H1 (cell line): ENCODE measurements around the gene CPEB1. TPM values are rescaled to one million over a fixed set of nuclear protein-coding genes. Genes with fewer than 3 reads are reported as not detected.

Source experiments
- CTCF ChIA-PET: fragments of 300-600 bp; sonication (Branson Sonifier 250); formaldehyde crosslinking; loops from one replicate; lab custom pipeline; 2021; ENCODE audit not compliant: partially characterized antibody; lab: Charles Lee
- POLR2A ChIA-PET: fragments of 300-600 bp; sonication (Branson Sonifier 250); formaldehyde crosslinking; loops from one replicate; lab custom pipeline; 2021; ENCODE audit warnings: inconsistent platforms; ENCODE audit not compliant: partially characterized antibody; lab: Charles Lee
- DNase-seq, 2 experiments: peaks; one replicate each; pipeline versions ENCODE4 v3.0.0 to v3.0.0-alpha.2; 2010 to 2022; ENCODE audit warnings: low spot score in 2 of 2, low read depth in 1 of 2, mixed read lengths in 1 of 2
- FAIRE-seq: peaks from 2 replicates; lab custom pipeline; 2011; peaks lifted over from hg19 to GRCh38; lab: Jason Lieb, UNC
- H2AFZ ChIP-seq: 2 replicates; pipeline ENCODE4 v1.8.1; 2012; ENCODE audit warnings: low read length, inconsistent platforms
- H2AK5ac ChIP-seq: 2 replicates; pipeline ENCODE4 v1.6.1; 2013; ENCODE audit warnings: low read depth, low read length
- H2BK120ac ChIP-seq: replicated peaks from 2 replicates; pipeline ENCODE3; 2013; ENCODE audit warnings: low read depth, low read length, inconsistent platforms
- H2BK12ac ChIP-seq: 2 replicates; pipeline ENCODE4 v1.6.1; 2013; ENCODE audit warnings: low read depth, low read length
- H2BK15ac ChIP-seq: 2 replicates; pipeline ENCODE4 v1.6.1; 2013; ENCODE audit warnings: low read length
- H2BK20ac ChIP-seq: 2 replicates; pipeline ENCODE4 v1.6.1; 2013; ENCODE audit warnings: low read length
- H2BK5ac ChIP-seq: 2 replicates; pipeline ENCODE4 v1.6.1; 2013; ENCODE audit warnings: low read depth, low read length
- H3K14ac ChIP-seq: 2 replicates; pipeline ENCODE4 v1.6.1; 2013; ENCODE audit warnings: inconsistent platforms; ENCODE audit not compliant: insufficient read length
- H3K18ac ChIP-seq: 2 replicates; pipeline ENCODE4 v1.6.1; 2013; ENCODE audit warnings: low read length; ENCODE audit errors: extremely low read depth
- H3K23ac ChIP-seq: 2 replicates; pipeline ENCODE4 v1.6.1; 2013; ENCODE audit warnings: inconsistent platforms; ENCODE audit not compliant: insufficient read length
- H3K23me2 ChIP-seq: 2 replicates; pipeline ENCODE4 v1.6.1; 2013; ENCODE audit warnings: low read depth, low read length
- H3K27ac ChIP-seq: 2 replicates; pipeline ENCODE4 v1.6.1; 2011; ENCODE audit warnings: low read depth, low read length, inconsistent platforms
- H3K27me3 ChIP-seq, 4 experiments: replicated peaks in 1 of 4; 1 replicate in 1 of 4; 2 replicates in 3 of 4; pipeline versions ENCODE4 v1.6.1 to v1.8.1; 2011 to 2013; ENCODE audit warnings: low read length in 3 of 4, mild to moderate bottlenecking in 3 of 4, inconsistent platforms in 2 of 4, mixed read lengths in 2 of 4, moderate library complexity in 1 of 4; ENCODE audit not compliant: control insufficient read depth in 3 of 4, insufficient read depth in 3 of 4; ENCODE audit errors: extremely low read depth in 1 of 4
- H3K36me3 ChIP-seq, 4 experiments: 2 replicates each; pipeline versions ENCODE4 v1.6.1 to v1.8.1; 2011 to 2013; ENCODE audit warnings: mild to moderate bottlenecking in 4 of 4, low read length in 3 of 4, moderate library complexity in 2 of 4, control low read depth in 1 of 4, inconsistent platforms in 1 of 4; ENCODE audit not compliant: insufficient read depth in 4 of 4, control insufficient read depth in 2 of 4
- H3K4ac ChIP-seq: replicated peaks from 2 replicates; pipeline ENCODE3; 2013; ENCODE audit warnings: low read length, low read depth, mixed read lengths, inconsistent platforms; ENCODE audit not compliant: insufficient read length
- H3K4me1 ChIP-seq, 4 experiments: replicated peaks in 1 of 4; 1 replicate in 1 of 4; 2 replicates in 3 of 4; pipeline versions ENCODE4 v1.6.1 to v1.8.1; 2011 to 2013; ENCODE audit warnings: low read length in 3 of 4, inconsistent platforms in 2 of 4, mixed read lengths in 1 of 4; ENCODE audit not compliant: insufficient read depth in 4 of 4, control insufficient read depth in 3 of 4
- H3K4me2 ChIP-seq, 2 experiments: 2 replicates each; pipeline versions ENCODE4 v1.6.1 to v1.8.1; 2011 to 2013; ENCODE audit warnings: low read depth in 2 of 2, low read length in 2 of 2, control low read depth in 1 of 2, inconsistent platforms in 1 of 2, mild to moderate bottlenecking in 1 of 2; ENCODE audit not compliant: insufficient read depth in 1 of 2
- H3K4me3 ChIP-seq, 4 experiments: fragments of 200-600, 300-600 bp in 1 of 4; sonication (generic), shearing (Covaris generic), sonication (Bioruptor Twin) in 1 of 4; 2 replicates each; pipeline versions ENCODE4 v1.5.1 to v1.8.1; 2011 to 2016; ENCODE audit warnings: low read length in 4 of 4, low read depth in 3 of 4, control low read depth in 2 of 4, inconsistent platforms in 2 of 4, mild to moderate bottlenecking in 2 of 4, mixed read lengths in 1 of 4, moderate library complexity in 1 of 4; ENCODE audit not compliant: insufficient read depth in 2 of 4; ENCODE audit errors: extremely low read depth in 1 of 4
- H3K56ac ChIP-seq: replicated peaks from 2 replicates; pipeline ENCODE3; 2013; ENCODE audit warnings: low read depth, mild to moderate bottlenecking, mixed read lengths, low read length, inconsistent platforms; ENCODE audit not compliant: insufficient read length
- H3K79me1 ChIP-seq: 2 replicates; pipeline ENCODE4 v1.6.1; 2013; ENCODE audit warnings: low read depth, low read length, control low read depth
- H3K79me2 ChIP-seq, 2 experiments: 2 replicates each; pipeline versions ENCODE4 v1.6.1 to v1.8.1; 2012 to 2013; ENCODE audit warnings: low read length in 2 of 2, mild to moderate bottlenecking in 2 of 2, inconsistent platforms in 1 of 2; ENCODE audit not compliant: insufficient read depth in 2 of 2, control insufficient read depth in 1 of 2
- H3K9ac ChIP-seq, 4 experiments: replicated peaks in 1 of 4; 1 replicate in 1 of 4; 2 replicates in 3 of 4; pipeline versions ENCODE4 v1.6.1 to v1.8.1; 2011 to 2013; ENCODE audit warnings: low read depth in 3 of 4, low read length in 3 of 4, control low read depth in 2 of 4, mild to moderate bottlenecking in 2 of 4, moderate library complexity in 2 of 4, inconsistent platforms in 1 of 4; ENCODE audit errors: extremely low read depth in 1 of 4
- H3K9me3 ChIP-seq, 2 experiments: 2 replicates each; pipeline versions ENCODE4 v1.6.1 to v1.8.1; 2012 to 2013; ENCODE audit warnings: mild to moderate bottlenecking in 2 of 2, moderate library complexity in 2 of 2, control low read depth in 1 of 2, inconsistent platforms in 1 of 2, low read depth in 1 of 2, low read length in 1 of 2, mixed read lengths in 1 of 2; ENCODE audit not compliant: insufficient read depth in 2 of 2
- H4K20me1 ChIP-seq, 2 experiments: replicated peaks in 1 of 2; 2 replicates each; pipeline versions ENCODE3 to v1.8.1; 2011 to 2013; ENCODE audit warnings: inconsistent platforms in 2 of 2, low read length in 2 of 2, mild to moderate bottlenecking in 1 of 2; ENCODE audit not compliant: insufficient read depth in 2 of 2, control insufficient read depth in 1 of 2
- H4K5ac ChIP-seq: 2 replicates; pipeline ENCODE4 v1.6.1; 2013; ENCODE audit warnings: low read length, low read depth, mixed read lengths, inconsistent platforms; ENCODE audit not compliant: insufficient read length
- H4K8ac ChIP-seq: 2 replicates; pipeline ENCODE4 v1.8.0; 2013; ENCODE audit warnings: mild to moderate bottlenecking, moderate library complexity, low read length, inconsistent platforms; ENCODE audit not compliant: insufficient read depth; ENCODE audit errors: extremely low read depth
- H4K91ac ChIP-seq: replicated peaks from 2 replicates; pipeline ENCODE3; 2013; ENCODE audit warnings: low read length, mixed read lengths, inconsistent platforms; ENCODE audit not compliant: insufficient read length
- ATF3 ChIP-seq: IDR thresholded peaks from 2 replicates; pipeline ENCODE4 v1.6.1; 2011; ENCODE audit warnings: low read depth, mild to moderate bottlenecking, low read length; ENCODE audit not compliant: insufficient read depth
- CHD1 ChIP-seq: IDR thresholded peaks from 2 replicates; pipeline ENCODE4 v1.6.1; 2012; ENCODE audit warnings: low read depth, low read length, improper control_type of control experiment
- HDAC6 ChIP-seq: IDR thresholded peaks from one replicate; pipeline ENCODE4 v1.7.1; 2012; ENCODE audit warnings: low read depth, mild to moderate bottlenecking, inconsistent platforms, low read length, moderate library complexity
- KDM4A ChIP-seq: IDR thresholded peaks from one replicate; pipeline ENCODE4 v1.7.1; 2012; ENCODE audit warnings: low read depth, mild to moderate bottlenecking, moderate library complexity, low read length, inconsistent platforms; ENCODE audit not compliant: severe bottlenecking
- POLR2AphosphoS5 ChIP-seq: IDR thresholded peaks from 2 replicates; pipeline ENCODE4 v1.6.1; 2011; ENCODE audit warnings: low read depth, low read length
- RAD21 ChIP-seq, 2 experiments: IDR thresholded peaks in 1 of 2; conservative IDR thresholded peaks in 1 of 2; 2 replicates each; pipeline ENCODE4 v1.6.1; 2011; ENCODE audit warnings: low read depth in 2 of 2, low read length in 2 of 2, improper control_type of control experiment in 1 of 2, inconsistent platforms in 1 of 2, mild to moderate bottlenecking in 1 of 2, moderate library complexity in 1 of 2
- RNF2 ChIP-seq: fragments of 200-900, 300-1000 bp; sonication (generic); IDR thresholded peaks from 2 replicates; pipeline ENCODE4 v1.7.1; 2016; ENCODE audit warnings: borderline replicate concordance, low read depth, mild to moderate bottlenecking, antibody characterized with exemption, low read length; ENCODE audit not compliant: poor library complexity, severe bottlenecking; ENCODE audit errors: missing control alignments
- YY1 ChIP-seq: IDR thresholded peaks from 2 replicates; pipeline ENCODE4 v1.6.1; 2011; ENCODE audit warnings: low read depth, mild to moderate bottlenecking, low read length
- WGBS, 2 experiments: shearing (Covaris generic) in 1 of 2; methylation state at CpG; one replicate each; pipeline versions ENCODE4 v1.1.6 to v1.1.7; 2013 to 2015; ENCODE audit warnings: low lambda C conversion rate in 2 of 2, mixed read lengths in 2 of 2, inconsistent platforms in 1 of 2, low coverage in 1 of 2, missing lambda C conversion rate in 1 of 2; ENCODE audit not compliant: insufficient replicate concordance in 2 of 2, insufficient coverage in 1 of 2, insufficient read length in 1 of 2; ENCODE audit errors: extremely low coverage in 1 of 2, missing lambda C conversion rate in 1 of 2; 5-methylcytosine and 5-hydroxymethylcytosine counted together
- polyA plus RNA-seq, 7 experiments: library from polyadenylated mRNA; depleted of rRNA in 3 of 7; stranded (reverse) in 5 of 7; unstranded in 2 of 7; fragments of >200 nt in 5 of 7; fragments of 200-250 nt in 2 of 7; gene quantifications; 1 replicate in 5 of 7; 2 replicates in 1 of 7; 4 replicates in 1 of 7; pipeline versions ENCODE4 v1.2.1 to v1.2.3, GENCODE V29; 2011 to 2013; ENCODE audit warnings: missing spikeins in 2 of 7, mixed read lengths in 2 of 7
- total RNA-seq: library from RNA; stranded (reverse); fragmentation: NEBNext Ultra II Directional; extraction: Animal tissue kit (Norgen Biotek cat#: 25700); gene quantifications from 2 replicates; pipeline ENCODE4 v1.2.1, GENCODE V29; 2021

CPEB1 gene
- total and polyA plus RNA-seq, 2 of the 8 experiments (the other 6 are each of a cell fraction or from before 2014, with no cell fraction given), result 4.4 to 4.5 TPM

- Histone ChIP-seq H3K27me3 (no peaks in the 10 kb centered on the region), H3K56ac (no peak overlapping the region), H3K18ac (no peak overlapping the region), H2BK5ac (no peak overlapping the region), H3K14ac (no peak overlapping the region), H3K9me3 (no peaks in the 10 kb centered on the region), H3K27ac (no peak overlapping the region), H3K4me3 (no peak overlapping the region), H2AK5ac (no peak overlapping the region), H4K8ac (no peak overlapping the region), H2BK120ac (no peak overlapping the region), H4K5ac (no peak overlapping the region), H3K79me1 (no peaks in the 10 kb centered on the region), H3K4me1 (no peaks in the 10 kb centered on the region), H3K4ac (no peak overlapping the region), H2BK15ac (no peak overlapping the region), H2BK12ac (no peak overlapping the region), H3K4me2 (no peak overlapping the region), H3K23ac (no peak overlapping the region), H2BK20ac (no peak overlapping the region), H4K20me1 (no peaks in the 10 kb centered on the region), H2AFZ (no peak overlapping the region), H3K79me2 (no peaks in the 10 kb centered on the region), H3K9ac (no peak overlapping the region), H3K36me3 (no peaks in the 10 kb centered on the region), H4K91ac (no peak overlapping the region), H3K23me2 (no peaks in the 10 kb centered on the region)
- no peak for TF ChIP-seq HDAC6
- TF ChIP-seq YY1, result no peak
- TF ChIP-seq KDM4A, result no peak
- TF ChIP-seq ATF3, result no peak
- TF ChIP-seq RNF2, result no peak
- no peak for TF ChIP-seq CHD1
- TF ChIP-seq RAD21 (IDR thresholded peaks at IDR 0.05 in 1 of 2, conservative IDR thresholded peaks at IDR 0.05 in 1 of 2; ENCODE audit: low read depth in 2 of 2, low read length in 2 of 2), result no peak
- no peak for TF ChIP-seq POLR2AphosphoS5
- POLR2A ChIA-PET, result interaction anchor here (0.6 kb wide), 1 partner anchor 61 kb away, joined by 3 read pairs; no protein-coding TSS in a partner anchor
- DNase-seq (no peak), FAIRE-seq (no peak)
- CTCF ChIA-PET, result interaction anchor here (1.6 kb wide), 1 partner anchor 94 kb away, joined by 6 read pairs; no protein-coding TSS in a partner anchor
- WGBS, 2 experiments, result 83% methylated on average over 4 of the region's 4 CpGs; no CpG with 5 or more reads in 1 of the 2 experiments
Observed at GRCh38 chr15:82625136-82625535, 22.0 kb downstream of the CPEB1 start.
